Adrenal gland (tissue), 5 donors: Measurements from ENCODE around the gene KCNIP2.

Experiments
- POLR2A ChIP-seq, 2 donors: fragments of 450-650 bp; IDR thresholded peaks; one replicate each; pipeline ENCODE4 v1.6.1; 2017; ENCODE audit warnings: antibody characterized with exemption in 2 of 2, mild to moderate bottlenecking in 2 of 2, moderate library complexity in 1 of 2
- TF ChIP-seq, protein P1 (sequence below), 6 experiments: fragments of 450-650 bp in 4 of 6; fragments of 200-600 bp in 2 of 6; sonication (generic) in 1 of 6; IDR thresholded peaks; 1 replicate in 5 of 6; 2 replicates in 1 of 6; pipeline versions ENCODE4 v1.5.1 to v1.8.0; 2016 to 2021; ENCODE audit warnings: antibody characterized with exemption in 6 of 6, mild to moderate bottlenecking in 2 of 6, moderate library complexity in 1 of 6
- donor health status: DM: no; HTN: no; CAD: no.

GRCh38 chr10:101830322-101831168 is 13.1 kb downstream of the KCNIP2 start:
- TF ChIP-seq POLR2A (IDR thresholded peaks at IDR 0.05), result peak in 1 of 2 donors; percentile 58
- TF ChIP-seq, protein P1, sequence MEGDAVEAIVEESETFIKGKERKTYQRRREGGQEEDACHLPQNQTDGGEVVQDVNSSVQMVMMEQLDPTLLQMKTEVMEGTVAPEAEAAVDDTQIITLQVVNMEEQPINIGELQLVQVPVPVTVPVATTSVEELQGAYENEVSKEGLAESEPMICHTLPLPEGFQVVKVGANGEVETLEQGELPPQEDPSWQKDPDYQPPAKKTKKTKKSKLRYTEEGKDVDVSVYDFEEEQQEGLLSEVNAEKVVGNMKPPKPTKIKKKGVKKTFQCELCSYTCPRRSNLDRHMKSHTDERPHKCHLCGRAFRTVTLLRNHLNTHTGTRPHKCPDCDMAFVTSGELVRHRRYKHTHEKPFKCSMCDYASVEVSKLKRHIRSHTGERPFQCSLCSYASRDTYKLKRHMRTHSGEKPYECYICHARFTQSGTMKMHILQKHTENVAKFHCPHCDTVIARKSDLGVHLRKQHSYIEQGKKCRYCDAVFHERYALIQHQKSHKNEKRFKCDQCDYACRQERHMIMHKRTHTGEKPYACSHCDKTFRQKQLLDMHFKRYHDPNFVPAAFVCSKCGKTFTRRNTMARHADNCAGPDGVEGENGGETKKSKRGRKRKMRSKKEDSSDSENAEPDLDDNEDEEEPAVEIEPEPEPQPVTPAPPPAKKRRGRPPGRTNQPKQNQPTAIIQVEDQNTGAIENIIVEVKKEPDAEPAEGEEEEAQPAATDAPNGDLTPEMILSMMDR (IDR thresholded peaks at IDR 0.05), result no peak
